GM19463 (cell line): ENCODE results near the gene ZNF469.

ENCODE experiments used
- ATAC-seq: cut with Tn5 transposase; IDR thresholded peaks from one replicate; pipeline ENCODE4 v1.9.1; 2021; ENCODE audit warnings: mild to moderate bottlenecking, moderate library complexity; ENCODE audit not compliant: unreplicated experiment

ZNF469 gene

GRCh38 chr16:88377961-88378360 lies 4.8 kb upstream of the ZNF469 start:
- ATAC-seq, result no peak

DNA sequence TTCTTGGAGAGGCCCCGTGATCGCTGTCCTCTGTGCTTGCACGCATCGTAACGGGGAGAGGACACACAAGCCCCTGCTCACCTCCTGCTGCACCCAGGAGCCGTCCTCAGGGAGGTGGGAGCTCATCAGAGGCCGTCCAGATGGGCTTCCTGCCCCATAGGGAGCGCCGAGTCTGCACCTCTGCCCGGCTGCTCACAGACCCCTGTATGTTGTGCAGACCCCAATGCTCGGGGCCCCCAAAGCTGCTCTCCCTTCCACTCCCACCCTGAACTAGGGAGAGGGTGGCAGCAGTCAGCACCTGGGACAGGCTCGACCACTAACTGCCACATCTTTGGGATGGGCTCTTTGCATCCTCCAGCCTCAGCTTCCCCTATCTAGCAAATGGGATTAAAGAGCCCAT lies 4.4 kb upstream of the ZNF469 start:
- no peak for ATAC-seq

DNA sequence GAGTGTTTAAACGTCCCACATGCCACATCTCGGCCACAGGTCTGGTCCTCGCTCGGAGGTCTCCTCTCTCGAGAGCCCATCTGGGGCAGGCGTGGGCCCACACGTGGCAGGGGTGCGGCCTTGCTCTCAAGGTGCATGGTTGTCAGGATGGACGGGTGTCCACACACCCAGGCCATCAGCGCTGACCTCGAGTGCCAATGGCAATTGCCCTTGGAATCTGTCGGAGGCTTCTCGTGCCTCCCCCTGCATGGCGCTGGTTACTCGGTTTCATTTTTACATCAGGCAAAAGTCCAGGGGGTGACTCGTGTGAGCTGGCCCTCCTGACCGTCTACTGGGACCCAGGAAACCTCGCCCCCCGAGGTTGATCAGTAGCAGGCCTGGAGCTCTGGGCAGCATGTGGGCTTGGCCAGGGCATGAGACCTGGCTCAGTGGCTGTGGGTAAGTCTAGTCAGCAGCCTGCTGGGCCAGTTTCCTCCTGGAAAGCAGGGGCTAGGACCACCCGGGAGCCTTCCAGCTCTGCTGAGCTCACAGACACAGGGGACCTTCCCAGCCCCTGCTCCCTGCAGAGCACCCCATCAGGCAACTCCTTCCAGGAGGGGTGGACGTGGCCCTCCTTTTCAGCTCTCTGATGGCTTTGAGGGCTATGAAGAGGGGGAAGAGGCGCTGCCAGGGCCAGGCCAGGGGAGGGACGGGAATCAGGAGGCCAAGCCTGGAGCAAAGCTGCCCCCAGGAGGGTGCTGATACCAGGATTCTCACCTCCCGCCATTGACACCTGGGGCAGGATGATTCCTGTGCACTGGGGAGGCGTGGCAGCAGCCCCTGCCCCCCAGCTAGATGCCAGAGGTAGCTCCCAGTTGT lies 3.7 kb upstream of the ZNF469 start:
- ATAC-seq, result no peak

DNA sequence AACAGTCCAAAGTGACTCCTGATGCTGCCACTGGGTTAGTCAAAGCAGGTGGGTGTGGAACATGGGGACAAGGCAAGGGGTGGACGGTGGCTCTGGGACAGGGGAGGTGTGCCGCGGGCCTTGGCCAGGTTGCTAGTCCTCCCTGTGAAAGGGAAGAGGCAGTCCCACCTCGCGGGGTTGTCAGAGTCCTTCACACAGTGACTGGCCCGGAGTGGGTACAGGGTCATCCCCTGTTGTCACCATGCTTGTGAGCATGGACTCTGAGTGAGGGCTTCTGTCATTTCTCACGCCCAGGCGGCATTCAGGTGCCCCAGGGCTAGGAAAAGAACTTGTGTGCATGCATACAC lies 3.1 kb upstream of the ZNF469 start:
- no peak for ATAC-seq

GRCh38 chr16:88380099-88380498 lies 2.7 kb upstream of the ZNF469 start:
- ATAC-seq, result no peak

DNA sequence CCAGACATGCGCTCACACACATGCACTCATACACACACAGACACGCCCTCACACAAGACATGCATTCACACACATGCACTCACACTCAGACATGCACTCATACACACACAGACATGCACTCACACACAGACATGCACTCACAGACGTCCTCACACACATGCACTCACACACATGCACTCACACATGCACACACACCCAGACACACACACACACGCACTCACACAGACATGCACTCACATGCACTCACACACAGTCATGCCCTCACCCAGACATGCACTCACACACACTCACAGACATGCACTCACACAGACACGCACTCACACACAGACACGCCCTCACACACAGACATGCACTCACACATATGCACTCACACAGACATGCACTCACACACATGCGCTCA lies 2.1 kb upstream of the ZNF469 start:
- no peak for ATAC-seq

DNA sequence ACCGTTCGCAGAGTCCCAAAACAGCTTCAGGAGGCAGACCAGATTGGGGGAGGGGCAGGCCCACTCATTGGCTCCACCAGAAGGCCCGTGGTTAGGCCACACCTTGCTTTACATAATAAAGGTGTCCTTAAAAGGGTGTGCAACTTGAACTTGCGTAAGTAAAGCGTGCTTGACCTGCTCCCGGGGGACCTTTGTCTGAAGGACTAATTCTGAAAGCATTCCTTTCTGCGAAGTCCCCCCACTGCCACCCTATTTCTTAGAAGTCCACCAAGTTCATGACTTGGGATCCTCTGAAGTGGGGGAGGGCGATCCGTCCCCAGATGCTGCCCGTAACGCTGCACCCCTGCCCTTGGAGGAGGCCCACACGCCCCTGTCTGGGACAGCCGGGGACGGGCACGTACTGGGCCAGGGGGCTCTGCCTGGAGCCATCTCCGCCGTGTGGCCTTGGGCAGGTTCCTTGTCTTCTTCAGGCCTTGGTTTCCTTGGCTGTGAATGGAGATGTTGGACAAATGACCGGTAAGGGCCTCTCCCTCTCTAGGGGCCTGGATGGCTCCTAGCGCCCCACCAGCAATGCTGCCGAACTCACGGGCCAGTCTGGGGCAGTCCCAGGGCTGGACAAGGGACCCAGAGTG lies 823 bp upstream of the ZNF469 start:
- ATAC-seq, result no peak

DNA sequence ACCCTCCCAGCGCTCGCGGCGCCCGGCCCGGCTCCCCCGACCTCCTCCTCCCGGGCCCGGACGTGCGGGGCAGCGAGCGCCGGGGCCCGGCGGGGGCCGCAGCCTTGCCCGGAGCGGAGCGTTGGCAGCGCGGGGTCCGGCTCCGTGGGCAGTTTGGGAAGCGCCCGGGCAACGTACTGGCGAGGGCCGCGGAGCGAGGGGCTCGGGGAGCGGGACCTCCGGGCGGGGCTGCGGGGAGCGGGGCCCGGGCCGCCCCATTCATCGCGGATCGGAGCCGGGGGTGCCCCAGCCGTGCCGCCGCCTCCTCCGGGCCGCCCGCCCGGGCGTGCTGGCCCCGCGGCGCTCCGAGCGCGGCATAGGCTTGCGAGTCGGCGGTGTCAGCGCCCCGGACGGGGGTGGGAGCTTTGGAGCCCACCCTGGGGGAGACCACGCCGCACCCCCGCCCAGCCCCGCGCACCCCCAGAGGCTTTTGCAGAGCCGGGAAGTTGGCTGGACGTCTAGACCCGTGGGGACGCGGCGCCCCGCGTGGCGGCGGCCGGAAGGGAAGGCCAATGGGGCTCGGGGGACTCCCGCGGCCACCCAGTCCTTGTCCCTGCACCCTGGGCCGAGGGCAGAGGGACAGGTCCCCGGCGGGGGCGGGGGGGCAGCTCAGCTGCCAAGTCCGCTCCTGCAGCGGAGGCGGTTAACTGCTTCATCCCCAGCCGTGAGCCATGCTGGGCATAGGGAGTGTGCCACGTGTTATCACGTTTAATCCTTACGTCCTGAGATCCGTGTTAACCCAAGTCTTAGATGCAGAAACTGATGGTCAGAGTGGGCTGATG lies 852 bp downstream of the ZNF469 start:
- ATAC-seq, result no peak

GRCh38 chr16:88384222-88385111 lies 1.7 kb downstream of the ZNF469 start:
- ATAC-seq, result no peak

GRCh38 chr16:88385112-88385594 lies 2.4 kb downstream of the ZNF469 start:
- ATAC-seq, result no peak

DNA sequence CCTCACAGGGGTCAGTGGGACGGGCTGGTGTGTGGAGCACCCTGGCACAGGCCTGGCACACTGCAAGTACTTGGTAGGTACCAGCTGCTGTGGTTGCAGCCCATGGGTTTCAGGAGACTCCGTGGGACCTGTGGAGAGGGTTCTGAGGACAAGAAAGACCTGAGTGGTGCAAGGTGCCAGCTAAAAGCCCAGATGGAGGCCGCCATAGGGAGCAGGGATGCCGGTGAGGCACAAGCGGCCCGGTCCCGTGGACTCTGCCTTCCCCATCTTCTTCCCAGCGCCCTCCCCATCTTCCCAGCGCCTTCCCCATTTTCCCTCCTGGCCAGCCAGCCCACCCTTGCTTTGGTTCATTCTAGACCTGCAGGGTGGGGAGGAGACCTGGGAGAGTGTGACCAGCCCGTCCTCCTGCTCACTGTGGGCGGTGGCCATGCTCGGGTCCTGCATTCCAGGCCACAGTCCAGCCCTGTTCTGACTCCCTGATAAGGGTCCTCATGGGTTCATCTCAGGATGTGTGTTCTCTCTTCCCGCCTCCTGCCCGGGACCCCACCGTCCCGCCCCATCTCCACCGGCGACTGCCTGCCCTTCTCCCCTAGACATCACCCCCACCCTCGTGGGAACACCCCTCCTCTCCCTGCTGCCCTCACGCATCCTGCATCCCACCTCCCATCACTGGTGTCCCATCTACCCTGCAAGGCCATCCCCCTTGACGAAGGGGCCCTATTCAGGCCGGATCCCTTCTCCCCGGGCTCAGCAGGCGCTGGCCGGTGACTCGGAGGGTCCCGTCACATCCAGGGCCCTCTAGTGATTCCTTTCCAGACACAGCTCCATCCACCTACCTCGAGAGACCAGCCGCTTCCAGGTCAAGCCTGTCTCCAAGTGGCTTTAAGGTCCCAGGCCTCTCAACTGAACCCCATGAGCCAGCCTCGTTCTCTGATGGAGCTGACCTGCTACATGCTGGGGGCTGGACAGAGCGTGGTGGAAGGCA lies 3.4 kb downstream of the ZNF469 start:
- ATAC-seq, result no peak

GRCh38 chr16:88387180-88387765 lies 4.5 kb downstream of the ZNF469 start:
- no peak for ATAC-seq

DNA sequence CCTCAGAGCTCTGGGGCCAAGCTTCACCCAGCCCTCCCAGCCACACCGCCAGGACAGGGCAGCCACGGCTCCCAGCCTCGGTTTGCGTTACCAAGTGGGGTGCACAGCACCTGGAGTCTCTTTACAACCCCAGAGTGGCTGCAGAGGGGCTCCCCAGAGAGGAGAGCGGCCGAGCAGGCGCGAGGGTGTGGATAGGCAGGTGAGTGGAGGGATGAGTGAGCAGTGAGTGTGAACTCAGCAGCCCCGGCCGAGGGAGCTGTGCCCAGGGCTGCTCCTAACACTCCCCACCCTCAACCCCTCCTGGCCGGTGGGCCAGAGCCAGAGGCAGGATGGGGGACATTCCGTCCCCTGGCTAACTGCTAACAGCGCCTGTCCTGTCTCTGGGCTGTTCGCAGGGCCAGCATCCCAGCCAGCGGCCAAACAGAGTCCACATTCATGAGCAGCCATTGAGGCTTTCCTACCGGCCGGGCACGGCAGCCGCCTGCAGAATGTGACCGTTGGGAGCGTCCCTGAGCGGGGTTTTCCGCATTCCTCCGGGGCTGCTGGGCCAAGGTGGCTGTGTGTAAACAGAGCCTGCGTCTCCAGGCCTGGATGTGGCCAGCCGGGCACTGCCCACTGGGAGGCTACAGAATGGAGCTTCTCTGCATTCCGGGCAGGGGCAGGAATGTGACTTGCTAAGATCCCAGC lies 5.3 kb downstream of the ZNF469 start:
- no peak for ATAC-seq

GRCh38 chr16:88389191-88389590 lies 6.4 kb downstream of the ZNF469 start:
- ATAC-seq, result no peak

DNA sequence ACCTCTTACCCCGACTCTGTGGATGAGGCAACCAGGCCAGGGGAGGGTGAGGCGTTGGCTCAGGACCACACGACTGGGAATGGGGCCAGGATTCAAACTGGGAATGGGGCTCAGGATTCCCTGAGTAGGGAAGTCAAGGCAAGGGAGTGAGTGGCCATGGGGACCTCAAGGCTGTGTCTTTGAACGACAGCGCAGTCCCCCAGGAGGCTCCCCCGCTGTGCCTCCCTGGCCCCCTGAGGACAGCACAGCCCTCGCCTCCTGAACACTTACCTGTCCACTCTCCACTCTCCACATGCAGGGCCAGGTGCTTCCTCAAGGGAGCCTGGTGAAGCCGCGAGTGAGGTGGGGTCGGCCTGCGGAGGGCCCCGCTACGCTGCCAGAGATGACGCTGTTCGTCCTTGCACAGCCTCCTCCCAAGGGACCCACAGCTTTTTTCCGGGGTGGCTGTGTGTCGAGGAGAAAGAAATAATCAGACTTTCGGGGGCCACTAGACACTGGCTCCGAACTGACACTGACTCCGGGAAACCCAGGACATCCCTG lies 6.9 kb downstream of the ZNF469 start:
- no peak for ATAC-seq

GRCh38 chr16:88390265-88390664 lies 7.5 kb downstream of the ZNF469 start:
- no peak for ATAC-seq

DNA sequence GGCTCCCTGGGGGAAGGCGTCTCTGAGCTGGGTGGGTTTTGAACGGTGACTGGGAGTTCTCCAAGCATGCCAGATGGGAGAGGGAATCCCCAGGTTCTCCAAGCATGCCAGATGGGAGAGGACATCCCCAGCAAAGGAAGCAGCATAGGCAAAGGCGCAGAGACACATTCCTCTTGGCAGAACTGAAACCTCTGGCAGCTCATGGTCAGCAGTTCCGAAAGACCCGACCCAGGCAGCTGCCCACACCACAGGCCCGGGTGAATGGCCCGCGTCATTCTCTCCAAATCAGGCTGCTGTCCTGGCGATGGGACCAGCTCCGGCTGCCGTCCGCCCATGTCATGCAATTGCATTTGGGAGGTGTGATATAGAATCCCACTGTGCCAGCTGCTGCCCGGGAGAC lies 8.0 kb downstream of the ZNF469 start:
- ATAC-seq, result no peak

- ATAC-seq, result no peak
These were observed 8.5 kb downstream of the ZNF469 start for GRCh38 chr16:88391144-88391850.
